ENCODE measurements around the gene YPEL5.

DNA sequence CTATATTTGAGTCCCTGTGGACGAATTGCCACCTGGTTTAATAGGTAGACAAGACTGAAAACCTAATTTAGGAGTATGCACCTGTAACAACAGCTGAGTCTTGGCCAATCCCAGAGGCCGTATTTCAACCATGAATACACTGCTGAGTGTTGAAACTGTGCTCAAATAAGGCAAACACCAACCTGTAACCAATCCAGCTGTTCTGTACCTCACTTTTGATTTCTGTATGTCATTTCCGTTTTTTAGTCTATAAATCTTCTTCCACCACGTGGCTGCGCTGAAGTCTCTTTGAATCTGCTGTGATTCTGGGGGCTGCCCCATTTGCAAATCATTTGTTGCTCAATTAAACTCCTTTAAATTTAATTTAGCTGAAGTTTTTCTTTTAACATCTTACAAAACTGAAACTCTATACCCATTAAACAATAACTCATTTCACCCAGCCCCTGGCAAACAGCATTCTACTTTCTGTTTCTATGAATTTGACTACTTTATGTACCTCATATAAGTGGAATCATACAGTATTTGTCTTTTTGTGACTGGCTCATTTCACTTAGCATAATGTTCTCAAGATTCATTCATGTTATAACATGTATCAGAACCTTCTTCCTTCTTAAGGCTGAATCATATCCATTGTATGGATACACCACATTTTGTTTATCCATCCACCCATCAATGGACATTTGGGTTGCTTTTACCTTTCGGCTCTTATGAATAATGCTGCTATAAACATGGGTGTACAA, 7.5 kb upstream of the YPEL5 start:
- TF ChIP-seq, protein P1, sequence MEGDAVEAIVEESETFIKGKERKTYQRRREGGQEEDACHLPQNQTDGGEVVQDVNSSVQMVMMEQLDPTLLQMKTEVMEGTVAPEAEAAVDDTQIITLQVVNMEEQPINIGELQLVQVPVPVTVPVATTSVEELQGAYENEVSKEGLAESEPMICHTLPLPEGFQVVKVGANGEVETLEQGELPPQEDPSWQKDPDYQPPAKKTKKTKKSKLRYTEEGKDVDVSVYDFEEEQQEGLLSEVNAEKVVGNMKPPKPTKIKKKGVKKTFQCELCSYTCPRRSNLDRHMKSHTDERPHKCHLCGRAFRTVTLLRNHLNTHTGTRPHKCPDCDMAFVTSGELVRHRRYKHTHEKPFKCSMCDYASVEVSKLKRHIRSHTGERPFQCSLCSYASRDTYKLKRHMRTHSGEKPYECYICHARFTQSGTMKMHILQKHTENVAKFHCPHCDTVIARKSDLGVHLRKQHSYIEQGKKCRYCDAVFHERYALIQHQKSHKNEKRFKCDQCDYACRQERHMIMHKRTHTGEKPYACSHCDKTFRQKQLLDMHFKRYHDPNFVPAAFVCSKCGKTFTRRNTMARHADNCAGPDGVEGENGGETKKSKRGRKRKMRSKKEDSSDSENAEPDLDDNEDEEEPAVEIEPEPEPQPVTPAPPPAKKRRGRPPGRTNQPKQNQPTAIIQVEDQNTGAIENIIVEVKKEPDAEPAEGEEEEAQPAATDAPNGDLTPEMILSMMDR (IDR thresholded peaks at IDR 0.05) = no peak
- TF ChIP-seq POLR2A (IDR thresholded peaks at IDR 0.05) = no peak
